Cardiac muscle cell (in vitro differentiated cells and primary cell): ENCODE results near the gene OR8D2. TPM values are rescaled to one million over a fixed set of nuclear protein-coding genes. Genes with fewer than 3 reads are reported as not detected.

ENCODE experiments used
- DNase-seq, 2 donors: peaks; one replicate each; pipeline versions ENCODE4 v3.0.0 to v3.0.0-alpha.2; 2010 to 2017; ENCODE audit warnings: low read depth in 1 of 2, low spot score in 1 of 2
- H3K27ac ChIP-seq: fragments of 200-600 bp; sonication (generic); 2 replicates; pipeline ENCODE4 v1.5.1; 2016
- H3K27me3 ChIP-seq: fragments of 200-600 bp; sonication (generic); 2 replicates; pipeline ENCODE4 v1.6.0; 2016; ENCODE audit warnings: control low read depth
- H3K36me3 ChIP-seq: fragments of 200-600 bp; sonication (generic); 2 replicates; pipeline ENCODE4 v1.5.1; 2016; ENCODE audit warnings: control low read depth
- H3K4me1 ChIP-seq: fragments of 200-600 bp; sonication (generic); 2 replicates; pipeline ENCODE4 v1.8.1; 2017; ENCODE audit warnings: low read depth, mild to moderate bottlenecking, mixed run types
- H3K4me3 ChIP-seq: fragments of 200-600 bp; sonication (generic); 2 replicates; pipeline ENCODE4 v1.5.1; 2016; ENCODE audit warnings: mild to moderate bottlenecking
- H3K9me3 ChIP-seq: fragments of 200-600 bp; sonication (generic); 2 replicates; pipeline ENCODE4 v1.5.1; 2017; ENCODE audit warnings: low read depth, mild to moderate bottlenecking, control low read depth
- polyA plus RNA-seq: library from polyadenylated mRNA; unstranded; fragments of >200 nt; fragmentation: Nextera tagmentation; extraction: Ambion mirVana; gene quantifications from 2 replicates; pipeline ENCODE4 v1.2.1, GENCODE V29; 2016
- total RNA-seq: library from RNA; depleted of rRNA; stranded (reverse); fragments of >200 nt; gene quantifications from 2 replicates; pipeline ENCODE4 v1.2.3, GENCODE V29; 2016
- TF ChIP-seq, protein P1 (sequence below): IDR thresholded peaks from 2 replicates; pipeline ENCODE4 v1.5.1; 2012; ENCODE audit warnings: low read depth, mild to moderate bottlenecking, low read length

Gene OR8D2
- total and polyA plus RNA-seq, 2 experiments from 2014 or later, result not detected

DNA sequence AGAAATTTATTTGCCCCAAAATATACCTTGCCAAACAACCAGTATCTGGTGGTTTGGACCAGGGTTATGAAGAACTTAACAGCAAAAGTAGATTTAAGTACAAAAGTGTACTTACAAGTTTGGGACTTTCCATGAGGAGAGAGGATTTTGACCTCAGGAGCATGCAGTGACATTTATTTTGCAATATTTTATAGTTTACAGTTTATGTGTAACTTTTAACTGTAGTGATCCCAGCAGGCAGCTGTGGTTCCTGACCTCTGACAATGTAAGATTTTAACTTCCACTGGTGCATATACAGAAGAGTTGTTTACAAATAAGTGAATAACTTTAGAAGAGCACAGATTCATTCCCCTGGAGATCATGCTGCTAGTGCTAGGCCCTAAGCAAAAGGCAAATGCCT is 12.9 kb downstream of the OR8D2 start:
- no peak overlapping the region for H3K4me3 ChIP-seq
- TF ChIP-seq, protein P1, sequence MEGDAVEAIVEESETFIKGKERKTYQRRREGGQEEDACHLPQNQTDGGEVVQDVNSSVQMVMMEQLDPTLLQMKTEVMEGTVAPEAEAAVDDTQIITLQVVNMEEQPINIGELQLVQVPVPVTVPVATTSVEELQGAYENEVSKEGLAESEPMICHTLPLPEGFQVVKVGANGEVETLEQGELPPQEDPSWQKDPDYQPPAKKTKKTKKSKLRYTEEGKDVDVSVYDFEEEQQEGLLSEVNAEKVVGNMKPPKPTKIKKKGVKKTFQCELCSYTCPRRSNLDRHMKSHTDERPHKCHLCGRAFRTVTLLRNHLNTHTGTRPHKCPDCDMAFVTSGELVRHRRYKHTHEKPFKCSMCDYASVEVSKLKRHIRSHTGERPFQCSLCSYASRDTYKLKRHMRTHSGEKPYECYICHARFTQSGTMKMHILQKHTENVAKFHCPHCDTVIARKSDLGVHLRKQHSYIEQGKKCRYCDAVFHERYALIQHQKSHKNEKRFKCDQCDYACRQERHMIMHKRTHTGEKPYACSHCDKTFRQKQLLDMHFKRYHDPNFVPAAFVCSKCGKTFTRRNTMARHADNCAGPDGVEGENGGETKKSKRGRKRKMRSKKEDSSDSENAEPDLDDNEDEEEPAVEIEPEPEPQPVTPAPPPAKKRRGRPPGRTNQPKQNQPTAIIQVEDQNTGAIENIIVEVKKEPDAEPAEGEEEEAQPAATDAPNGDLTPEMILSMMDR, result no peak
- DNase-seq, result no peak
- H3K36me3 ChIP-seq, result no peaks in the 10 kb centered on the region
- no peaks in the 10 kb centered on the region for H3K27me3 ChIP-seq
- no peaks in the 10 kb centered on the region for H3K4me1 ChIP-seq
- no peaks in the 10 kb centered on the region for H3K9me3 ChIP-seq
- no peak overlapping the region for H3K27ac ChIP-seq

DNA sequence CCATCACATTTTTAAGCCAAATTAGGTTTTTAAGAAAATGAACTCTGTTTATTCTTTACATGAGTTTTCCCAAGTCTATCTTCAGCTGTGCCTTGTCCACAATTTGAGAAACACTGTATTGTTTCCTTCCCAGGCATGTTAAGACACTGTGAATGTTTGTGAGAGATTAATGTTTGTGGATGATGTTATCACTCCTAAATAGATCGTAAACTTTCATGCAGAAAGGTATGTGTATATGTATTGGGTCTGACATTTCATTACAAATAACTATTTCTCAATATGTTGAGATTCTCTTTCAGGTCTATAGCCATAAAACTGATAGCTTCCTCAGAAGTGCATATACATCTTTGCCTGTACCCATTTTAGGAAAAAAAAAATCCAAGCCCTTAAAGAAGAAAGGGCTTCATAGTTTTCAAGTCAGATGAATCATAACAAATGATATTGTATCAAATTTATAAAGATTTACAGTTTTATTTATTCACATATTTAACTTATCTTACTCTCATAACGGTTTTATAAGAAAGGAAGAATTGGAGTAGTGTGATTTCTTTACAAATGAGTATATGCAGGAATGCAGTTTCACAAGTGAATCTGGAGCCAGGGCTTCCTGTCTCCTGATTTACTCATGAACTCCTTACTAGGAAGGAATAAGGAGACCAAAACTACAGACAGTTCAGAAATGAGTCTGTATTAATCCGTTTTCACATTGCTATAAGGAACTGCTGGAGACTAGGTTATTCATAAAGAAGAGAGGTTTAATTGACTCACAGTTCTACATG is 17.5 kb downstream of the OR8D2 start:
- H3K27me3 ChIP-seq, result no peaks in the 10 kb centered on the region
- H3K4me3 ChIP-seq, result no peak overlapping the region
- no peaks in the 10 kb centered on the region for H3K9me3 ChIP-seq
- H3K36me3 ChIP-seq, result no peaks in the 10 kb centered on the region
- no peak for DNase-seq
- no peak overlapping the region for H3K27ac ChIP-seq
- TF ChIP-seq, protein P1, result no peak
- H3K4me1 ChIP-seq, result no peaks in the 10 kb centered on the region

DNA sequence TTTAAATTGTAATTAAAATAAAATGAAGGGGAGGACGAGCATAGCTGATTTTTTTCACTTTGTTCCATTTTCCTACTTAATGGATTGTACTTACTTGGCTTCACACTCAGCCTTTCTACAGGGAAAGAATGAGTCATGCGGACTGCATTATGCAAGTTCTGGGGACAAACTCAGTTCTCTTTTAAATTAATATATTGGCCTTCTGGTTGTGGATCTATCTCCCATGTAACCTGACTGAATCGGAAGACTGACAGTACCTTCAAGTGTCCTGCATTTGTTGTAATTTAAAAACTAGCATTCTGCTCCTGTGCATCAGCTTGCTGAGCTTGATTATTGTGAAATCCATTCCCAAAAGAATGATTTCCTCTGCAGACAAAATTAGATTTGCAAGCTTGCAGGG is 18.4 kb downstream of the OR8D2 start:
- TF ChIP-seq, protein P1, result no peak
- DNase-seq, result peak in 1 of 2 donors; percentile 57
- H3K36me3 ChIP-seq, result no peaks in the 10 kb centered on the region
- no peaks in the 10 kb centered on the region for H3K27me3 ChIP-seq
- no peak overlapping the region for H3K27ac ChIP-seq
- H3K4me3 ChIP-seq, result no peak overlapping the region
- no peaks in the 10 kb centered on the region for H3K4me1 ChIP-seq
- no peaks in the 10 kb centered on the region for H3K9me3 ChIP-seq

DNA sequence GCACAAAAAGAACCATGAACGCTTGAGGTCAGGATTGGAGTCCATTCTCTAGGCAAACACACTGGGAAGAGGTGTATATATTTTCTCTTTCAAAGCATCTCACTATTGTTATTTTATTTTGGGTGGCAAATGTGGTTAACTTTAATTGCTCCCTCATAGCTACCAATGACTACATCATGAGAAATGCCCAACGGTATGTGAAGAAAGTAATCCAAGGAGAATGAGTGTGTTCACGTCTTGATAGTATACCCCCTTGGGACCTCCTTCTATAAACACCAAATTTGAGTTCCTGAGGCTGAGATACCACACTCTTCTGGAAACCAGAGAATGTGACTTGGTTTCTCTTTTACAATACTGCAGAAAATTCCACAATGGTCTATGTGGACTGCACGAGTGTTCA is 22.1 kb downstream of the OR8D2 start:
- Histone ChIP-seq H3K36me3 (no peaks in the 10 kb centered on the region), H3K27ac (no peak overlapping the region), H3K9me3 (no peaks in the 10 kb centered on the region), H3K4me1 (no peaks in the 10 kb centered on the region), H3K4me3 (no peak overlapping the region), H3K27me3 (no peaks in the 10 kb centered on the region)
- TF ChIP-seq, protein P1, result no peak
- no peak for DNase-seq

DNA sequence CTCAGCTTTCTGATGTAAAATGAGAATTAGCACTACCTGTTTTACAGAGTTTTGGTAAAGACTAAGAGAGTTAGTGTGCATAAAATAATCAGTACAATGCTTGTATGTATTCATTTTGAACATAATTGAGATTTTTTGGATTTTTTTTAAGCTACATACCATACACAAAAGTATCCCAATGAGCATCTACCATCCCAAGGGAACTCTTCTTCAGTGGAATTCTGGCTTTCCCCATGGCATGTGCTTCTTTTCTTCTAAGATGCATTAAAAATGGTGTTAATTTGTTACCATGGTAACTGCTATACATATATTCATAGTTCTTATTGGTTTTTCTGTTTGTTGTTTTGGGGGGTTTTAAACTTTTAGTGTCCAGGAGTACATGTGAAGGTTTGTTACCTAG is 24.0 kb downstream of the OR8D2 start:
- Histone ChIP-seq H3K27me3 (no peaks in the 10 kb centered on the region), H3K27ac (no peak overlapping the region), H3K4me1 (no peaks in the 10 kb centered on the region), H3K36me3 (no peaks in the 10 kb centered on the region), H3K9me3 (no peaks in the 10 kb centered on the region), H3K4me3 (no peak overlapping the region)
- TF ChIP-seq, protein P1, result no peak
- no peak for DNase-seq
